GM12878 (cell line): ENCODE results near the gene HERC4. TPM values are rescaled to one million over a fixed set of nuclear protein-coding genes. Genes with fewer than 3 reads are reported as not detected.
"Not testable (repeated sequence)": the region's sequence is repeated elsewhere in the genome, so short reads cannot be mapped to it uniquely, and the experiment has no call there.

Experiments used
- ATAC-seq: fragments of 200-7000 bp; cut with Tn5 transposase; 3 replicates; pipeline ENCODE4 v1.9.1; 2020; ENCODE audit warnings: mild to moderate bottlenecking, moderate library complexity
- BruUV-seq: library from RNA; stranded (reverse); fragments of 400-500 nt; replicated peaks from 2 replicates; lab custom pipeline; 2021; lab: Mats Ljungman, UMichigan
- CTCF ChIA-PET: fragments of 300-600 bp; sonication (Branson Sonifier 250); formaldehyde crosslinking; extraction: SDS; loops from one replicate; lab custom pipeline; 2021; ENCODE audit warnings: inconsistent platforms; lab: Yijun Ruan, JAX
- POLR2A ChIA-PET: fragments of 350-600 bp; formaldehyde crosslinking; extraction: SDS; loops from one replicate; lab custom pipeline; 2021; ENCODE audit warnings: inconsistent platforms; lab: Charles Lee
- RAD21 ChIA-PET: fragments of 300-600 bp; sonication (Branson Sonifier 250); formaldehyde crosslinking; loops from one replicate; lab custom pipeline; 2023; ENCODE audit warnings: antibody characterized with exemption; ENCODE audit not compliant: unreplicated experiment; lab: Charles Lee
- SMC1A ChIA-PET: fragments of 300-600 bp; sonication (Branson Sonifier 250); formaldehyde crosslinking; loops from one replicate; lab custom pipeline; 2023; ENCODE audit not compliant: unreplicated experiment, uncharacterized antibody; lab: Charles Lee
- DNase-seq: peaks from one replicate; pipeline ENCODE4 v3.0.0-alpha.2; 2011; ENCODE audit warnings: low read depth, low spot score
- FAIRE-seq: peaks from 3 replicates; lab custom pipeline; 2011; peaks lifted over from hg19 to GRCh38; lab: Jason Lieb, UNC
- H2AFZ ChIP-seq: 2 replicates; pipeline ENCODE4 v1.6.0; 2011; ENCODE audit warnings: low read depth, low read length, control low read depth; ENCODE audit not compliant: control insufficient read depth
- H3K27ac ChIP-seq: 2 replicates; pipeline ENCODE4 v1.5.1; 2011; ENCODE audit warnings: control low read depth; ENCODE audit not compliant: control insufficient read depth, insufficient read depth
- H3K27me3 ChIP-seq, 2 experiments: replicated peaks in 1 of 2; 2 replicates each; pipeline versions ENCODE4 v1.6.0 to v1.6.1; 2011; ENCODE audit warnings: low read length in 1 of 2; ENCODE audit not compliant: control insufficient read depth in 2 of 2, insufficient read depth in 2 of 2
- H3K36me3 ChIP-seq, 2 experiments: 2 replicates each; pipeline ENCODE4 v1.5.1; 2011; ENCODE audit warnings: low read length in 1 of 2; ENCODE audit not compliant: control insufficient read depth in 2 of 2, insufficient read depth in 2 of 2
- H3K4me1 ChIP-seq: 2 replicates; pipeline ENCODE4 v1.6.1; 2011; ENCODE audit warnings: mild to moderate bottlenecking, low read length, moderate library complexity, mixed read lengths; ENCODE audit not compliant: control insufficient read depth, insufficient read depth
- H3K4me2 ChIP-seq: 2 replicates; pipeline ENCODE4 v1.6.0; 2011; ENCODE audit warnings: control low read depth; ENCODE audit not compliant: control insufficient read depth, insufficient read depth
- H3K4me3 ChIP-seq: fragments of 200-600 bp; sonication (generic); 2 replicates; pipeline ENCODE4 v1.5.1; 2016
- H3K79me2 ChIP-seq: 2 replicates; pipeline ENCODE4 v1.6.0; 2011; ENCODE audit warnings: low read length; ENCODE audit not compliant: control insufficient read depth, insufficient read depth
- H3K9ac ChIP-seq: 2 replicates; pipeline ENCODE4 v1.8.0; 2011; ENCODE audit warnings: low read length, control low read depth, mixed read lengths; ENCODE audit not compliant: control insufficient read depth, insufficient read depth
- H3K9me3 ChIP-seq: replicated peaks from 3 replicates; pipeline ENCODE4 v1.5.1; 2011; ENCODE audit warnings: mild to moderate bottlenecking, low read length; ENCODE audit not compliant: control insufficient read depth, insufficient read depth
- H4K20me1 ChIP-seq: 2 replicates; pipeline ENCODE4 v1.6.0; 2011; ENCODE audit not compliant: control insufficient read depth, insufficient read depth
- CREB1 ChIP-seq: IDR thresholded peaks from 2 replicates; pipeline ENCODE4 v1.6.1; 2012; ENCODE audit warnings: low read depth, mild to moderate bottlenecking, inconsistent platforms
- FOXK2 ChIP-seq: fragments of 450-650 bp; IDR thresholded peaks from 2 replicates; pipeline ENCODE4 v1.6.1; 2017; ENCODE audit warnings: mild to moderate bottlenecking, moderate library complexity
- IKZF1 ChIP-seq: fragments of 450-650 bp; conservative IDR thresholded peaks from 2 replicates; pipeline ENCODE4 v1.6.1; 2017; ENCODE audit warnings: antibody characterized with exemption, mild to moderate bottlenecking
- IKZF2 ChIP-seq, 2 experiments: fragments of 450-650 bp; IDR thresholded peaks; 2 replicates each; pipeline ENCODE4 v1.6.1; 2017; ENCODE audit warnings: mild to moderate bottlenecking in 2 of 2, moderate library complexity in 2 of 2
- KLF5 ChIP-seq: fragments of 450-650 bp; IDR thresholded peaks from 2 replicates; pipeline ENCODE4 v1.6.1; 2014; ENCODE audit warnings: mild to moderate bottlenecking; ENCODE audit not compliant: partially characterized antibody
- RCOR1 ChIP-seq: conservative IDR thresholded peaks from 2 replicates; pipeline ENCODE4 v1.6.1; 2012; ENCODE audit warnings: low read depth, low read length, improper control_type of control experiment
- SIN3A ChIP-seq: IDR thresholded peaks from 2 replicates; pipeline ENCODE4 v1.6.1; 2012; ENCODE audit warnings: low read depth, low read length, improper control_type of control experiment
- SIX5 ChIP-seq: IDR thresholded peaks from 2 replicates; pipeline ENCODE4 v1.6.1; 2011; ENCODE audit warnings: mild to moderate bottlenecking, low read depth, low read length, moderate library complexity; ENCODE audit not compliant: severe bottlenecking
- SMAD1 ChIP-seq: fragments of 450-650 bp; IDR thresholded peaks from 2 replicates; pipeline ENCODE4 v1.6.1; 2018; ENCODE audit warnings: mild to moderate bottlenecking, low read depth; ENCODE audit not compliant: partially characterized antibody
- SMC3 ChIP-seq: IDR thresholded peaks from 2 replicates; pipeline ENCODE4 v1.6.1; 2011; ENCODE audit warnings: low read length, improper control_type of control experiment, borderline replicate concordance
- SUPT20H ChIP-seq: IDR thresholded peaks from 2 replicates; pipeline ENCODE4 v1.6.1; 2011; ENCODE audit warnings: low read depth, mild to moderate bottlenecking, low read length, moderate library complexity, borderline replicate concordance; ENCODE audit not compliant: control insufficient read depth
- ZBED1 ChIP-seq: IDR thresholded peaks from 2 replicates; pipeline ENCODE4 v1.6.1; 2016; ENCODE audit warnings: borderline replicate concordance
- ZNF207 ChIP-seq: fragments of 450-650 bp; IDR thresholded peaks from 2 replicates; pipeline ENCODE4 v1.6.1; 2014; ENCODE audit warnings: antibody characterized with exemption, mild to moderate bottlenecking, borderline replicate concordance
- ZNF24 ChIP-seq: fragments of 450-650 bp; IDR thresholded peaks from 2 replicates; pipeline ENCODE4 v1.6.1; 2017; ENCODE audit warnings: antibody characterized with exemption, mild to moderate bottlenecking
- WGBS: methylation state at CpG from one replicate; pipeline ENCODE4 v1.1.6; 2016; ENCODE audit warnings: low lambda C conversion rate; ENCODE audit not compliant: insufficient replicate concordance, insufficient coverage; ENCODE audit errors: missing lambda C conversion rate; 5-methylcytosine and 5-hydroxymethylcytosine counted together
- in situ Hi-C: fragments of 300-500 bp; cut with MboI; formaldehyde crosslinking; loops from 9 replicates; pipeline ENCODE4 v1.14.3; 2018; ENCODE audit warnings: mixed read lengths
- intact Hi-C: fragments of 100-400 bp; cut with micrococcal nuclease; formaldehyde crosslinking; loops from one replicate; pipeline ENCODE4 v1.14.2; 2022; ENCODE audit not compliant: unreplicated experiment
- polyA plus RNA-seq, 11 experiments: library from polyadenylated mRNA; depleted of rRNA in 4 of 11; unstranded in 6 of 11; stranded (reverse) in 5 of 11; fragments of >200 nt; fragmentation: Nextera tagmentation in 4 of 11; fragmentation: Illumina TruSeq in 1 of 11; extraction: Ambion mirVana in 4 of 11; extraction: Trizol in 1 of 11; gene quantifications; 1 replicate in 1 of 11; 2 replicates in 10 of 11; pipeline versions ENCODE4 v1.2.1 to v1.2.3, GENCODE V29; 2011 to 2016; ENCODE audit warnings: inconsistent platforms in 2 of 11, missing spikeins in 2 of 11, low read depth in 1 of 11
- total RNA-seq, 4 experiments: library from RNA; depleted of rRNA in 3 of 4; stranded (reverse); fragments of >200 nt in 3 of 4; fragmentation: Illumina TruSeq in 1 of 4; extraction: Trizol in 1 of 4; gene quantifications; 2 replicates each; pipeline versions ENCODE4 v1.2.1 to v1.2.3, GENCODE V29; 2013 to 2021
- TF ChIP-seq, protein P1 (sequence below): IDR thresholded peaks from 2 replicates; pipeline ENCODE4 v1.6.1; 2012; ENCODE audit warnings: low read depth, low read length, improper control_type of control experiment
- TF ChIP-seq, protein P2 (sequence below): IDR thresholded peaks from 2 replicates; pipeline ENCODE4 v1.6.1; 2011; ENCODE audit warnings: low read depth, mild to moderate bottlenecking, low read length, moderate library complexity, borderline replicate concordance; ENCODE audit errors: extremely low read depth

Gene HERC4
- total and polyA plus RNA-seq, 10 of the 15 experiments (the other 5 are each of a cell fraction or from before 2014, with no cell fraction given) = 9.7 to 36.8 (median 23.4) TPM

DNA sequence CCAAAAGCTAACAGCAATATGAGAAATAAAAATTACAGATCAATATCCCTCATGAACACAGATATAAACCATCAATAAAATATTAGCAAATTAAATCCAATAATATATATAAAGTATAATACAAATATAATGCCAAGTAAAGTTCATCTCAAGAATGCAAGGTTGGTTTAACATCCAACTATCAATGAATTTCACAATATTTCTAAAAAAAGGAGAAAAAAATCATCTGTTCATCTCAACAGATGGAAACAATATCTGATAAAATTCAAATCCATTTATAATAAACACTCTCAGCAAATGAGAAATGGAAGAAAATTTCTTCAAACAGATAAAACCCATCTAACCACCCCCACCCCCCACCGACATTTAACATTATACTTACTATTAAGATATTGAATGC lies 103.8 kb downstream of the HERC4 start (continued):
- TF ChIP-seq IKZF2 (IDR thresholded peaks at IDR 0.05) = no peak

DNA sequence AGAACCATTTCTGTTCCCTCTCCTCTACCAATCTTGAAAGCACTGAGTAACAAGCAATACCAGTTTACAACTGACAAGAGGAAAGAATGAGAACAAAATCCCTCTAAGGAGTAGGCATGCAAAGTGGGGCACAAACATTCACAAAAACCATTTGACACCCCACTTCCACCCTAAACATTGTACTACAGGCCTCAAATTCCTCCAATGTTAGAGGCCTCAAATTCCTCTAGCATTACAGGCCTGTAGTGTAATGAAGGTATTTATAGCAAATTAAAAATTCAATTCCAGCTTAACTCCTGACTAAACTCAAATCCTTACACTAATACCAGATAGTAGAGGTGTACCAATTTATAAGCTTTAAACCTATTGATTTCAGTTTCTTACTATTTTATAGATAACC lies 105.2 kb downstream of the HERC4 start:
- ChIA-PET RAD21 (no interaction called here), POLR2A (no interaction called here), SMC1A (interaction anchor here (0.7 to 1.7 kb wide), 2 partner anchors 26 to 186 kb away, joined by 3 to 4 read pairs; no protein-coding TSS in a partner anchor), CTCF (interaction anchor here (0.5 kb wide), 1 partner anchor 475 kb away, joined by 3 read pairs; no protein-coding TSS in a partner anchor)
- Histone ChIP-seq H3K9ac (no peak overlapping the region), H3K4me3 (no peak overlapping the region), H3K79me2 (no peaks in the 10 kb centered on the region), H3K9me3 (peaks cover 6% of the 10 kb centered on the region; the same call in 2 of the 3 replicates), H4K20me1 (no peaks in the 10 kb centered on the region), H3K27me3 (no peaks in the 10 kb centered on the region), H3K27ac (no peak overlapping the region), H3K36me3 (peaks cover 0 to 10% of the 10 kb centered on the region in 2 experiments; a peak in 3 of 4 replicates), H2AFZ (no peak overlapping the region), H3K4me1 (no peaks in the 10 kb centered on the region), H3K4me2 (no peak overlapping the region)
- DNase-seq (no peak), ATAC-seq (no peak), FAIRE-seq (peak; percentile 49)
- intact Hi-C loops (no loop called here), in situ Hi-C loops (no loop called here)
- TF ChIP-seq ZNF207 = no peak
- no peak for TF ChIP-seq SMC3
- TF ChIP-seq KLF5 = no peak
- TF ChIP-seq CREB1 = no peak
- TF ChIP-seq ZBED1 = no peak
- TF ChIP-seq, protein P1, sequence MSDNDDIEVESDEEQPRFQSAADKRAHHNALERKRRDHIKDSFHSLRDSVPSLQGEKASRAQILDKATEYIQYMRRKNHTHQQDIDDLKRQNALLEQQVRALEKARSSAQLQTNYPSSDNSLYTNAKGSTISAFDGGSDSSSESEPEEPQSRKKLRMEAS = no peak
- no peak for TF ChIP-seq SIN3A
- no peak for TF ChIP-seq FOXK2
- TF ChIP-seq IKZF1 = no peak
- TF ChIP-seq SMAD1 = no peak
- no peak for TF ChIP-seq SIX5
- TF ChIP-seq SUPT20H = no peak
- TF ChIP-seq, protein P2, sequence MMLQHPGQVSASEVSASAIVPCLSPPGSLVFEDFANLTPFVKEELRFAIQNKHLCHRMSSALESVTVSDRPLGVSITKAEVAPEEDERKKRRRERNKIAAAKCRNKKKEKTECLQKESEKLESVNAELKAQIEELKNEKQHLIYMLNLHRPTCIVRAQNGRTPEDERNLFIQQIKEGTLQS = no peak
- no peak for TF ChIP-seq RCOR1
- no peak for TF ChIP-seq ZNF24
- BruUV-seq = no TSS peak

DNA sequence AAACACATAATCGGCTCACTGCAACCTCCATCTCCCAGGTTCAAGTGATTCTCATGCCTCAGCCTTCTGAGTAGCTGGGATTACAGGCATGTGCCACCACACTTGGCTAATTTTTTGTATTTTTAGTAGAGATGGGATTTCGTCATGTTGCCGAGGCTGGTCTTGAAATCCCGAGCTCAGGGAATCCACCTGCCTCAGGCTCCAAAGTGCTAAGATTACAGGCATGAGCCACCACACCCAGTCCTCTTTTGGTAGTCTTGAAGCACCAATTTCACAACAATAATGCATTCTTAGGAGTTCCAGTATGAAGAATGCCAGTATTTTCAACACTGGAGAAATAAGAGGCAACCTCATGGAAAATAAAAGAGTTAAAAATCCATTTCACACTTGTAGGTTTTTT lies 109.0 kb downstream of the HERC4 start:
- FAIRE-seq, in situ Hi-C loops, H3K79me2 ChIP-seq, BruUV-seq, H4K20me1 ChIP-seq, H3K4me1 ChIP-seq, H3K9ac ChIP-seq, H3K9me3 ChIP-seq, H3K27ac ChIP-seq, ATAC-seq, H3K4me2 ChIP-seq, H2AFZ ChIP-seq, DNase-seq, POLR2A ChIA-PET, H3K36me3 ChIP-seq, RAD21 ChIA-PET, intact Hi-C loops, H3K4me3 ChIP-seq, H3K27me3 ChIP-seq: not testable (repeated sequence)
- WGBS = 96% methylated on average over 4 of the region's 4 CpGs
- SMC1A ChIA-PET = interaction anchor here (0.8 kb wide), 1 partner anchor 11 kb away, joined by 3 read pairs; no protein-coding TSS in a partner anchor
- CTCF ChIA-PET = interaction anchor here (0.5 to 1.4 kb wide), 2 partner anchors 88 to 178 kb away, joined by 3 read pairs; no protein-coding TSS in a partner anchor
